BJ (cell line): ENCODE data around the gene PLEK2. TPM values are rescaled to one million over a fixed set of nuclear protein-coding genes. Genes with fewer than 3 reads are reported as not detected.
"Not testable (repeated sequence)": the region's sequence is repeated elsewhere in the genome, so short reads cannot be mapped to it uniquely, and the experiment has no call there.

Source experiments
- CTCF ChIA-PET: fragments of 350-600 bp; formaldehyde crosslinking; extraction: SDS; loops from one replicate; lab custom pipeline; 2021; ENCODE audit warnings: antibody characterized with exemption, inconsistent platforms; lab: Yijun Ruan, JAX
- POLR2A ChIA-PET: fragments of 300-600 bp; sonication (Branson Sonifier 250); formaldehyde crosslinking; extraction: SDS; loops from one replicate; lab custom pipeline; 2021; ENCODE audit warnings: antibody characterized with exemption; lab: Charles Lee
- DNase-seq: peaks from one replicate; pipeline ENCODE4 v3.0.0-alpha.2; 2011; ENCODE audit warnings: low read depth
- H3K27me3 ChIP-seq: 2 replicates; pipeline ENCODE4 v1.6.0; 2011; ENCODE audit warnings: low read length; ENCODE audit not compliant: control insufficient read depth, insufficient read depth
- H3K36me3 ChIP-seq: 2 replicates; pipeline ENCODE4 v1.5.1; 2011; ENCODE audit warnings: low read length; ENCODE audit not compliant: control insufficient read depth, insufficient read depth
- H3K4me3 ChIP-seq: 2 replicates; pipeline ENCODE4 v1.5.1; 2011; ENCODE audit warnings: low read depth, mild to moderate bottlenecking, control low read depth, low read length
- CTCF ChIP-seq: IDR thresholded peaks from 2 replicates; pipeline ENCODE4 v1.5.1; 2011; ENCODE audit warnings: low read depth, mild to moderate bottlenecking, control low read depth, inconsistent platforms, low read length, moderate library complexity; ENCODE audit not compliant: insufficient read depth
- polyA plus RNA-seq: library from polyadenylated mRNA; depleted of rRNA; stranded (reverse); fragments of >200 nt; gene quantifications from 2 replicates; pipeline ENCODE4 v1.2.3, GENCODE V29; 2011

Gene PLEK2
- polyA plus RNA-seq, 1 experiment = 2.2 TPM

- DNase-seq = no peak
- no peaks in the 10 kb centered on the region for H3K36me3 ChIP-seq
- ChIA-PET POLR2A (no interaction called here), CTCF (interaction anchor here (0.6 kb wide), 2 partner anchors 77 to 1930 kb away, joined by 3 read pairs; no protein-coding TSS in a partner anchor)
- H3K4me3 ChIP-seq = no peak overlapping the region
- peaks cover 16% of the 10 kb centered on the region for H3K27me3 ChIP-seq
- TF ChIP-seq CTCF = no peak
These were observed 44.8 kb upstream of the PLEK2 start for GRCh38 chr14:67456732-67457131.

GRCh38 chr14:67453575-67454300 is 41.8 kb upstream of the PLEK2 start:
- no peak for DNase-seq
- TF ChIP-seq CTCF = no peak
- Histone ChIP-seq H3K4me3 (no peak overlapping the region), H3K36me3 (no peaks in the 10 kb centered on the region), H3K27me3 (peaks cover 12% of the 10 kb centered on the region)
- POLR2A ChIA-PET = no interaction called here
- CTCF ChIA-PET = interaction anchor here (1.1 to 2.4 kb wide), 3 partner anchors 9 to 117 kb away, joined by 3 to 7 read pairs (median 4); no protein-coding TSS in a partner anchor

GRCh38 chr14:67451667-67452066 is 39.7 kb upstream of the PLEK2 start:
- H3K27me3 ChIP-seq = peaks cover 11% of the 10 kb centered on the region
- H3K4me3 ChIP-seq, DNase-seq, CTCF ChIA-PET, POLR2A ChIA-PET, H3K36me3 ChIP-seq: not testable (repeated sequence)

- ChIA-PET CTCF (interaction anchor here (1.1 to 1.3 kb wide), 2 partner anchors 21 to 122 kb away, joined by 3 read pairs; no protein-coding TSS in a partner anchor), POLR2A (no interaction called here)
- TF ChIP-seq CTCF = no peak
- peaks cover 10% of the 10 kb centered on the region for H3K27me3 ChIP-seq
- no peak for DNase-seq
- no peaks in the 10 kb centered on the region for H3K36me3 ChIP-seq
- H3K4me3 ChIP-seq = no peak overlapping the region
These were observed 37.1 kb upstream of the PLEK2 start for GRCh38 chr14:67449096-67449495.

GRCh38 chr14:67447033-67447381 is 35.0 kb upstream of the PLEK2 start:
- POLR2A ChIA-PET = no interaction called here

More at GRCh38 chr14:67447033-67447381, 35.0 kb upstream of the PLEK2 start:
- no peak for TF ChIP-seq CTCF
- no peak for DNase-seq
- Histone ChIP-seq H3K36me3 (no peaks in the 10 kb centered on the region), H3K27me3 (peaks cover 4% of the 10 kb centered on the region), H3K4me3 (no peak overlapping the region)
- CTCF ChIA-PET = interaction anchor here (0.8 to 1.1 kb wide), 3 partner anchors 9 to 124 kb away, joined by 3 to 5 read pairs (median 3); no protein-coding TSS in a partner anchor
